Parathyroid adenoma (tissue), 2 donors: Measurements from ENCODE around the gene TGFB2.

Experiments used
- H2AFZ ChIP-seq: fragments of 300-600 bp; sonication (generic); one replicate; pipeline ENCODE4 v1.7.0; 2017; ENCODE audit warnings: antibody characterized with exemption, mild to moderate bottlenecking
- H3K27ac ChIP-seq: fragments of 300-600 bp; sonication (generic); one replicate; pipeline ENCODE4 v1.7.0; 2017
- H3K27me3 ChIP-seq: fragments of 300-600 bp; sonication (generic); one replicate; pipeline ENCODE4 v1.7.0; 2017; ENCODE audit warnings: low read length; ENCODE audit not compliant: control insufficient read depth, insufficient read depth
- H3K36me3 ChIP-seq: fragments of 300-600 bp; sonication (generic); one replicate; pipeline ENCODE4 v1.7.0; 2017; ENCODE audit warnings: low read length; ENCODE audit not compliant: control insufficient read depth, insufficient read depth
- H3K4me1 ChIP-seq: fragments of 300-600 bp; sonication (generic); one replicate; pipeline ENCODE4 v1.7.0; 2017; ENCODE audit warnings: control low read depth
- H3K4me2 ChIP-seq: fragments of 300-600 bp; sonication (generic); one replicate; pipeline ENCODE4 v1.7.0; 2017; ENCODE audit warnings: low read length
- H3K4me3 ChIP-seq: fragments of 300-600 bp; sonication (generic); one replicate; pipeline ENCODE4 v1.7.0; 2017; ENCODE audit warnings: low read depth, low read length
- H3K79me2 ChIP-seq: fragments of 300-600 bp; sonication (generic); one replicate; pipeline ENCODE4 v1.7.0; 2017; ENCODE audit warnings: control low read depth
- H3K9ac ChIP-seq: fragments of 300-600 bp; sonication (generic); one replicate; pipeline ENCODE4 v1.7.0; 2017; ENCODE audit warnings: mild to moderate bottlenecking
- H3K9me3 ChIP-seq: fragments of 300-600 bp; sonication (generic); one replicate; pipeline ENCODE4 v1.7.0; 2017; ENCODE audit warnings: low read length; ENCODE audit not compliant: control insufficient read depth
- CTCF ChIP-seq: fragments of 300-600 bp; sonication (generic); IDR thresholded peaks from one replicate; pipeline ENCODE4 v1.7.0; 2017; ENCODE audit warnings: antibody characterized with exemption, mild to moderate bottlenecking
- donor health status: primary hyperparathyroidism.

The TGFB2 gene

GRCh38 chr1:218328769-218329168 lies 16.4 kb upstream of the TGFB2 start:
- no peak overlapping the region for H3K4me3 ChIP-seq
- H3K79me2 ChIP-seq, result no peaks in the 10 kb centered on the region
- no peaks in the 10 kb centered on the region for H3K4me1 ChIP-seq
- no peaks in the 10 kb centered on the region for H3K27me3 ChIP-seq
- no peaks in the 10 kb centered on the region for H3K36me3 ChIP-seq
- H3K27ac ChIP-seq, result no peak overlapping the region
- TF ChIP-seq CTCF, result no peak
- no peak overlapping the region for H2AFZ ChIP-seq
- no peaks in the 10 kb centered on the region for H3K9me3 ChIP-seq
- H3K9ac ChIP-seq, result no peak overlapping the region
- H3K4me2 ChIP-seq, result no peak overlapping the region

- no peak overlapping the region for H3K27ac ChIP-seq
- H3K4me3 ChIP-seq, result no peak overlapping the region
- no peaks in the 10 kb centered on the region for H3K27me3 ChIP-seq
- no peak overlapping the region for H3K4me2 ChIP-seq
- H3K9me3 ChIP-seq, result no peaks in the 10 kb centered on the region
- no peak overlapping the region for H2AFZ ChIP-seq
- no peaks in the 10 kb centered on the region for H3K79me2 ChIP-seq
- H3K4me1 ChIP-seq, result no peaks in the 10 kb centered on the region
- H3K9ac ChIP-seq, result no peak overlapping the region
- peak; percentile 47 for TF ChIP-seq CTCF
- no peaks in the 10 kb centered on the region for H3K36me3 ChIP-seq
These were observed 15.0 kb upstream of the TGFB2 start for GRCh38 chr1:218330043-218330623.

GRCh38 chr1:218332416-218332815 lies 12.7 kb upstream of the TGFB2 start:
- Histone ChIP-seq H3K4me2 (no peak overlapping the region), H3K27me3 (no peaks in the 10 kb centered on the region), H2AFZ (no peak overlapping the region), H3K36me3 (no peaks in the 10 kb centered on the region), H3K9me3 (no peaks in the 10 kb centered on the region), H3K4me1 (no peaks in the 10 kb centered on the region), H3K79me2 (no peaks in the 10 kb centered on the region), H3K4me3 (no peak overlapping the region), H3K9ac (no peak overlapping the region), H3K27ac (no peak overlapping the region)
- TF ChIP-seq CTCF, result no peak

- no peaks in the 10 kb centered on the region for H3K27me3 ChIP-seq
- no peaks in the 10 kb centered on the region for H3K4me1 ChIP-seq
- no peak overlapping the region for H3K9ac ChIP-seq
- no peaks in the 10 kb centered on the region for H3K36me3 ChIP-seq
- no peak overlapping the region for H3K4me2 ChIP-seq
- no peak for TF ChIP-seq CTCF
- H3K9me3 ChIP-seq, result no peaks in the 10 kb centered on the region
- H3K27ac ChIP-seq, result no peak overlapping the region
- no peak overlapping the region for H2AFZ ChIP-seq
- no peak overlapping the region for H3K4me3 ChIP-seq
- H3K79me2 ChIP-seq, result no peaks in the 10 kb centered on the region
These were observed 8.8 kb upstream of the TGFB2 start for GRCh38 chr1:218336328-218336727.

- H3K4me1 ChIP-seq, result no peaks in the 10 kb centered on the region
- H3K4me3 ChIP-seq, result no peak overlapping the region
- no peak overlapping the region for H3K4me2 ChIP-seq
- peak; percentile 42 for TF ChIP-seq CTCF
- no peak overlapping the region for H3K27ac ChIP-seq
- H2AFZ ChIP-seq, result no peak overlapping the region
- H3K27me3 ChIP-seq, result no peaks in the 10 kb centered on the region
- no peaks in the 10 kb centered on the region for H3K36me3 ChIP-seq
- H3K9ac ChIP-seq, result no peak overlapping the region
- H3K9me3 ChIP-seq, result no peaks in the 10 kb centered on the region
- H3K79me2 ChIP-seq, result no peaks in the 10 kb centered on the region
These were observed 5.8 kb upstream of the TGFB2 start for GRCh38 chr1:218339267-218339831.
